IMR-90 (cell line): ENCODE measurements around the gene SENP7. TPM values are rescaled to one million over a fixed set of nuclear protein-coding genes. Genes with fewer than 3 reads are reported as not detected.

Source experiments
- ATAC-seq: fragments of 200-7000 bp; cut with Tn5 transposase; 2 replicates; pipeline ENCODE4 v1.9.1; 2020; ENCODE audit warnings: low read depth, mild to moderate bottlenecking, moderate library complexity
- BruUV-seq: library from RNA; stranded (reverse); fragments of 400-500 nt; replicated peaks from 2 replicates; lab custom pipeline; 2021; lab: Mats Ljungman, UMichigan
- CTCF ChIA-PET: fragments of 300-600 bp; formaldehyde crosslinking; extraction: SDS; loops from one replicate; lab custom pipeline; 2021; ENCODE audit warnings: antibody characterized with exemption; lab: Yijun Ruan, JAX
- POLR2A ChIA-PET: fragments of 300-600 bp; sonication (Branson Sonifier 250); formaldehyde crosslinking; loops from one replicate; lab custom pipeline; 2022; ENCODE audit warnings: antibody characterized with exemption; ENCODE audit not compliant: unreplicated experiment; lab: Charles Lee
- DNase-seq: peaks from one replicate; pipeline ENCODE4 v3.0.0; 2013
- H2AFZ ChIP-seq: replicated peaks from 2 replicates; pipeline ENCODE3; 2013; ENCODE audit warnings: low read length, mild to moderate bottlenecking; ENCODE audit not compliant: poor library complexity
- H2AK5ac ChIP-seq: 2 replicates; pipeline ENCODE4 v1.6.1; 2013; ENCODE audit warnings: low read depth, low read length, inconsistent platforms
- H2AK9ac ChIP-seq: replicated peaks from 2 replicates; pipeline ENCODE3; 2013; ENCODE audit warnings: mild to moderate bottlenecking, low read depth, low read length, moderate library complexity; ENCODE audit not compliant: poor library complexity
- H2BK120ac ChIP-seq: 2 replicates; pipeline ENCODE4 v1.6.1; 2013; ENCODE audit warnings: low read depth, low read length, inconsistent platforms
- H2BK15ac ChIP-seq: 3 replicates; pipeline ENCODE4 v1.6.1; 2013; ENCODE audit warnings: low read depth, low read length, inconsistent platforms
- H2BK20ac ChIP-seq: 2 replicates; pipeline ENCODE4 v1.6.1; 2013; ENCODE audit warnings: low read depth, mild to moderate bottlenecking, inconsistent platforms, low read length, moderate library complexity
- H2BK5ac ChIP-seq: 2 replicates; pipeline ENCODE4 v1.6.1; 2013; ENCODE audit warnings: mild to moderate bottlenecking, low read depth, low read length, inconsistent platforms; ENCODE audit not compliant: poor library complexity, severe bottlenecking
- H3K14ac ChIP-seq: replicated peaks from 2 replicates; pipeline ENCODE4 v1.6.1; 2013; ENCODE audit warnings: low read depth, low read length, inconsistent platforms
- H3K18ac ChIP-seq: 2 replicates; pipeline ENCODE4 v1.6.1; 2013; ENCODE audit warnings: low read depth, low read length, control low read depth
- H3K23ac ChIP-seq: 2 replicates; pipeline ENCODE4 v1.6.1; 2013; ENCODE audit warnings: low read depth, low read length, inconsistent platforms
- H3K27ac ChIP-seq: 2 replicates; pipeline ENCODE4 v1.5.1; 2013; ENCODE audit warnings: mild to moderate bottlenecking, control low read depth, low read length; ENCODE audit not compliant: insufficient read depth
- H3K27me3 ChIP-seq: 2 replicates; pipeline ENCODE4 v1.6.1; 2013; ENCODE audit warnings: low read length; ENCODE audit not compliant: control insufficient read depth, insufficient read depth
- H3K36me3 ChIP-seq: 2 replicates; pipeline ENCODE4 v1.6.1; 2013; ENCODE audit warnings: low read length, mixed read lengths; ENCODE audit not compliant: control insufficient read depth, insufficient read depth
- H3K4ac ChIP-seq: 2 replicates; pipeline ENCODE4 v1.6.1; 2013; ENCODE audit warnings: low read depth, low read length, inconsistent platforms
- H3K4me1 ChIP-seq: 2 replicates; pipeline ENCODE4 v1.6.1; 2013; ENCODE audit warnings: low read length, mixed read lengths; ENCODE audit not compliant: control insufficient read depth, insufficient read depth
- H3K4me2 ChIP-seq: 2 replicates; pipeline ENCODE4 v1.6.1; 2013; ENCODE audit warnings: low read depth, mild to moderate bottlenecking, control low read depth, low read length, moderate library complexity
- H3K4me3 ChIP-seq: 2 replicates; pipeline ENCODE4 v1.5.1; 2013; ENCODE audit warnings: low read depth, mild to moderate bottlenecking, control low read depth, low read length, moderate library complexity; ENCODE audit not compliant: insufficient read depth
- H3K56ac ChIP-seq: 2 replicates; pipeline ENCODE4 v1.6.1; 2013; ENCODE audit warnings: low read length, inconsistent platforms; ENCODE audit not compliant: insufficient read depth; ENCODE audit errors: extremely low read depth
- H3K79me1 ChIP-seq, 2 experiments: 2 replicates each; pipeline ENCODE4 v1.6.1; 2013; ENCODE audit warnings: low read length in 2 of 2, inconsistent platforms in 1 of 2, low read depth in 1 of 2
- H3K9ac ChIP-seq: 2 replicates; pipeline ENCODE4 v1.6.1; 2013; ENCODE audit warnings: low read depth, low read length, control low read depth
- H3K9me1 ChIP-seq: 2 replicates; pipeline ENCODE4 v1.6.1; 2013; ENCODE audit warnings: low read length, inconsistent platforms; ENCODE audit not compliant: insufficient read depth
- H3K9me3 ChIP-seq: 2 replicates; pipeline ENCODE4 v1.6.1; 2013; ENCODE audit warnings: low read length; ENCODE audit not compliant: control insufficient read depth, insufficient read depth
- H4K20me1 ChIP-seq: 2 replicates; pipeline ENCODE4 v1.6.1; 2013; ENCODE audit warnings: low read length, inconsistent platforms; ENCODE audit not compliant: insufficient read depth
- H4K5ac ChIP-seq: 2 replicates; pipeline ENCODE4 v1.6.1; 2013; ENCODE audit warnings: mild to moderate bottlenecking, low read depth, low read length, control low read depth
- H4K8ac ChIP-seq, 2 experiments: 2 replicates each; pipeline ENCODE4 v1.6.1; 2013; ENCODE audit warnings: low read depth in 2 of 2, low read length in 2 of 2, control low read depth in 1 of 2, inconsistent platforms in 1 of 2
- H4K91ac ChIP-seq: 2 replicates; pipeline ENCODE4 v1.6.1; 2013; ENCODE audit warnings: low read depth, low read length, inconsistent platforms; ENCODE audit not compliant: insufficient read depth
- BHLHE40 ChIP-seq: fragments of 150-350 bp; IDR thresholded peaks from 2 replicates; pipeline ENCODE4 v1.6.1; 2016; ENCODE audit warnings: mild to moderate bottlenecking, low read depth, low read length
- CHD1 ChIP-seq: IDR thresholded peaks from 2 replicates; pipeline ENCODE4 v1.6.1; 2012; ENCODE audit warnings: low read depth, low read length, improper control_type of control experiment
- CTCF ChIP-seq: conservative IDR thresholded peaks from 2 replicates; pipeline ENCODE4 v1.5.1; 2012; ENCODE audit warnings: mild to moderate bottlenecking, low read depth, low read length, improper control_type of control experiment
- FOS ChIP-seq: fragments of 150-350 bp; IDR thresholded peaks from 2 replicates; pipeline ENCODE4 v1.6.1; 2016; ENCODE audit warnings: low read depth, low read length
- MAZ ChIP-seq: IDR thresholded peaks from 2 replicates; pipeline ENCODE4 v1.6.1; 2012; ENCODE audit warnings: low read depth, mild to moderate bottlenecking, low read length, improper control_type of control experiment, moderate library complexity, borderline replicate concordance
- NFE2L2 ChIP-seq: fragments of 150-350 bp; IDR thresholded peaks from 2 replicates; pipeline ENCODE4 v1.6.1; 2016; ENCODE audit warnings: low read depth, mild to moderate bottlenecking, low read length
- POLR2A ChIP-seq: IDR thresholded peaks from 2 replicates; pipeline ENCODE4 v1.6.1; 2012; ENCODE audit warnings: mild to moderate bottlenecking, low read depth, low read length
- WGBS, 2 experiments: methylation state at CpG; one replicate each; pipeline versions ENCODE4 v1.1.5 to v1.1.7; 2013; ENCODE audit warnings: missing lambda C conversion rate in 2 of 2; ENCODE audit not compliant: insufficient read length in 1 of 2; ENCODE audit errors: extremely low coverage in 2 of 2; 5-methylcytosine and 5-hydroxymethylcytosine counted together
- dilution Hi-C: fragments of 300-500 bp; cut with HindIII; formaldehyde crosslinking; loops from one replicate; pipeline ENCODE4 v1.14.3; 2018; ENCODE audit warnings: low sequenced_read_pairs; ENCODE audit not compliant: unreplicated experiment
- in situ Hi-C: fragments of 300-500 bp; cut with MboI; formaldehyde crosslinking; loops from 3 replicates; pipeline ENCODE4 v1.14.3; 2019; ENCODE audit warnings: low sequenced_read_pairs, inconsistent platforms, mixed read lengths
- intact Hi-C: fragments of 100-400 bp; cut with micrococcal nuclease; formaldehyde crosslinking; loops from 2 replicates; pipeline ENCODE4 v1.10.0; 2022
- polyA plus RNA-seq, 3 experiments: library from polyadenylated mRNA; depleted of rRNA; stranded (reverse); fragments of >200 nt; gene quantifications; 2 replicates each; pipeline ENCODE4 v1.2.3, GENCODE V29; 2012; ENCODE audit warnings: low replicate concordance in 1 of 3
- total RNA-seq: library from RNA; depleted of rRNA; stranded (reverse); fragments of >200 nt; gene quantifications from 2 replicates; pipeline ENCODE4 v1.2.3, GENCODE V29; 2012

SENP7 gene
- total and polyA plus RNA-seq, 2 of the 4 experiments (the other 2 are of a cell fraction): 5.5 to 8.4 TPM

- Histone ChIP-seq H4K8ac (no peak overlapping the region), H2BK120ac (no peak overlapping the region), H2AFZ (no peak overlapping the region), H3K14ac (no peak overlapping the region), H2AK9ac (no peak overlapping the region), H3K4me2 (no peak overlapping the region), H3K4me3 (no peak overlapping the region), H2BK20ac (no peak overlapping the region), H3K23ac (no peak overlapping the region), H2BK5ac (no peak overlapping the region), H3K27me3 (peaks cover 3% of the 10 kb centered on the region), H4K20me1 (no peaks in the 10 kb centered on the region), H3K18ac (no peak overlapping the region), H3K9me1 (no peaks in the 10 kb centered on the region), H3K9me3 (no peaks in the 10 kb centered on the region), H3K56ac (no peak overlapping the region), H3K79me1 (no peaks in the 10 kb centered on the region), H2BK15ac (no peak overlapping the region), H3K36me3 (no peaks in the 10 kb centered on the region), H4K5ac (no peak overlapping the region), H4K91ac (no peak overlapping the region), H2AK5ac (no peak overlapping the region), H3K27ac (no peak overlapping the region), H3K4me1 (no peaks in the 10 kb centered on the region), H3K9ac (no peak overlapping the region), H3K4ac (no peak overlapping the region)
- ChIA-PET CTCF (no interaction called here), POLR2A (interaction anchor here (0.6 kb wide), 1 partner anchor 9 kb away, joined by 3 read pairs; no protein-coding TSS in a partner anchor)
- no peak for DNase-seq
- WGBS, 2 experiments: 60% methylated on average over 1 of the region's 4 CpGs; no CpG with 5 or more reads in 1 of the 2 experiments
- dilution Hi-C loops: no loop called here
- ATAC-seq: no peak
- intact Hi-C loops: no loop called here
- in situ Hi-C loops: no loop called here
- no peak for TF ChIP-seq NFE2L2
- TF ChIP-seq MAZ: no peak
- no peak for TF ChIP-seq POLR2A
- TF ChIP-seq BHLHE40: no peak
- no peak for TF ChIP-seq CTCF
- no peak for TF ChIP-seq FOS
- TF ChIP-seq CHD1: no peak
- no TSS peak for BruUV-seq
These were observed 14.4 kb upstream of the SENP7 start for GRCh38 chr3:101527441-101527840.
